AG10803 (cell line): ENCODE data around the gene FCSK.

Experiments
- DNase-seq: peaks from one replicate; pipeline ENCODE4 v3.0.0; 2010; ENCODE audit warnings: low read depth
- H3K4me3 ChIP-seq: 2 replicates; pipeline ENCODE4 v1.5.1; 2011; ENCODE audit warnings: mild to moderate bottlenecking, low read length, control low read depth
- CTCF ChIP-seq: conservative IDR thresholded peaks from 2 replicates; pipeline ENCODE4 v1.5.1; 2011; ENCODE audit warnings: mild to moderate bottlenecking, low read length, control low read depth, inconsistent platforms

The FCSK gene

GRCh38 chr16:70484867-70485266, 30.5 kb downstream of the FCSK start:
- H3K4me3 ChIP-seq = no peak overlapping the region
- DNase-seq = no peak
- no peak for TF ChIP-seq CTCF

- no peak overlapping the region for H3K4me3 ChIP-seq
- TF ChIP-seq CTCF = no peak
- DNase-seq = no peak
These were observed 35.9 kb downstream of the FCSK start for GRCh38 chr16:70490261-70490660.

- H3K4me3 ChIP-seq = no peak overlapping the region
- no peak for DNase-seq
- TF ChIP-seq CTCF = no peak
These were observed 39.4 kb downstream of the FCSK start for GRCh38 chr16:70493802-70494201.

GRCh38 chr16:70494202-70494770, 39.9 kb downstream of the FCSK start:
- no peak for DNase-seq
- TF ChIP-seq CTCF = no peak
- H3K4me3 ChIP-seq = no peak overlapping the region

GRCh38 chr16:70494777-70495176, 40.4 kb downstream of the FCSK start:
- no peak for DNase-seq
- TF ChIP-seq CTCF = no peak
- H3K4me3 ChIP-seq = no peak overlapping the region

- H3K4me3 ChIP-seq = no peak overlapping the region
- no peak for TF ChIP-seq CTCF
- no peak for DNase-seq
These were observed 41.2 kb downstream of the FCSK start for GRCh38 chr16:70495425-70496182.

GRCh38 chr16:70496513-70496912, 42.1 kb downstream of the FCSK start:
- no peak for TF ChIP-seq CTCF
- no peak overlapping the region for H3K4me3 ChIP-seq

More at GRCh38 chr16:70496513-70496912, 42.1 kb downstream of the FCSK start:
- no peak for DNase-seq
